HCT116 (cell line): ENCODE data around the gene ITPR1. TPM values are rescaled to one million over a fixed set of nuclear protein-coding genes. Genes with fewer than 3 reads are reported as not detected.

Experiments
- ATAC-seq: fragments of 200-7000 bp; cut with Tn5 transposase; 2 replicates; pipeline ENCODE4 v1.9.1; 2020; ENCODE audit warnings: mild to moderate bottlenecking, moderate library complexity
- BruUV-seq: library from RNA; stranded (reverse); fragments of 400-500 nt; replicated peaks from 2 replicates; lab custom pipeline; 2021; lab: Mats Ljungman, UMichigan
- CTCF ChIA-PET: fragments of 300-600 bp; sonication (Branson Sonifier 250); formaldehyde crosslinking; loops from one replicate; lab custom pipeline; 2021; ENCODE audit warnings: antibody characterized with exemption; lab: Charles Lee
- POLR2A ChIA-PET: fragments of 300-600, 350-600 bp; sonication (Branson Sonifier 250); formaldehyde crosslinking; loops from one replicate; lab custom pipeline; 2021; ENCODE audit warnings: antibody characterized with exemption; lab: Charles Lee
- RAD21 ChIA-PET, 2 experiments: fragments of 300-600 bp; sonication (Branson Sonifier 250); formaldehyde crosslinking; loops; one replicate each; lab custom pipeline; 2023; ENCODE audit warnings: low total read pairs in 2 of 2; ENCODE audit not compliant: uncharacterized antibody in 2 of 2, unreplicated experiment in 2 of 2, low non-redundant PET in 1 of 2; lab: Charles Lee
- DNase-seq: peaks from one replicate; pipeline ENCODE4 v3.0.0-alpha.2; 2010; ENCODE audit warnings: low read depth, low spot score
- H2AFZ ChIP-seq: fragments of 200-600 bp; shearing (Covaris generic), sonication (generic); 2 replicates; pipeline ENCODE4 v1.6.1; 2017; ENCODE audit warnings: low read depth, mixed run types, mixed read lengths, antibody characterized with exemption, low read length; ENCODE audit not compliant: poor library complexity, severe bottlenecking
- H3K27ac ChIP-seq: 2 replicates; pipeline ENCODE4 v1.5.1; 2012; ENCODE audit warnings: low read depth, low read length
- H3K27me3 ChIP-seq: fragments of 200-600 bp; sonication (generic); 2 replicates; pipeline ENCODE4 v1.6.1; 2016; ENCODE audit warnings: mixed run types, low read length, mixed read lengths; ENCODE audit not compliant: insufficient read depth
- H3K36me3 ChIP-seq, 2 experiments: fragments of 200-500 bp in 1 of 2; fragments of 200-600 bp in 1 of 2; sonication (Bioruptor generic) in 1 of 2; sonication (generic) in 1 of 2; 2 replicates each; pipeline versions ENCODE4 v1.5.1 to v1.6.1; 2014 to 2016; ENCODE audit warnings: low read length in 2 of 2, inconsistent platforms in 1 of 2, mixed read lengths in 1 of 2, mixed run types in 1 of 2; ENCODE audit not compliant: insufficient read depth in 2 of 2, control insufficient read depth in 1 of 2
- H3K4me1 ChIP-seq, 2 experiments: fragments of 200-600 bp in 1 of 2; sonication (generic) in 1 of 2; 2 replicates each; pipeline versions ENCODE4 v1.5.1 to v1.6.1; 2012 to 2017; ENCODE audit warnings: low read length in 2 of 2, inconsistent platforms in 1 of 2, mild to moderate bottlenecking in 1 of 2, mixed read lengths in 1 of 2, mixed run types in 1 of 2, moderate library complexity in 1 of 2; ENCODE audit not compliant: insufficient read depth in 2 of 2, control insufficient read depth in 1 of 2
- H3K4me2 ChIP-seq: fragments of 200-600 bp; sonication (generic); 2 replicates; pipeline ENCODE4 v1.6.1; 2017; ENCODE audit warnings: mixed run types, low read length, mixed read lengths
- H3K4me3 ChIP-seq, 2 experiments: fragments of 200-600 bp in 1 of 2; sonication (generic) in 1 of 2; replicated peaks in 1 of 2; 2 replicates each; pipeline ENCODE4 v1.5.1; 2011 to 2016; ENCODE audit warnings: low read length in 2 of 2, control low read depth in 1 of 2, low read depth in 1 of 2, mild to moderate bottlenecking in 1 of 2, mixed read lengths in 1 of 2, mixed run types in 1 of 2
- H3K79me2 ChIP-seq: fragments of 200-600 bp; sonication (generic); 2 replicates; pipeline ENCODE4 v1.6.1; 2017; ENCODE audit warnings: mild to moderate bottlenecking, mixed run types, low read length, moderate library complexity, mixed read lengths; ENCODE audit not compliant: insufficient read depth
- H3K9ac ChIP-seq: fragments of 200-600 bp; sonication (generic); 2 replicates; pipeline ENCODE4 v1.6.1; 2016; ENCODE audit warnings: low read length, mixed read lengths
- H3K9me2 ChIP-seq: fragments of 200-600 bp; sonication (generic), shearing (Covaris generic); 2 replicates; pipeline ENCODE4 v1.6.1; 2017; ENCODE audit warnings: mixed run types, mild to moderate bottlenecking, moderate library complexity; ENCODE audit not compliant: insufficient read depth
- H3K9me3 ChIP-seq, 2 experiments: fragments of 200-500 bp in 1 of 2; fragments of 200-600 bp in 1 of 2; sonication (Bioruptor generic) in 1 of 2; sonication (generic) in 1 of 2; 2 replicates each; pipeline ENCODE4 v1.6.1; 2014 to 2017; ENCODE audit warnings: low read length in 2 of 2, mixed read lengths in 2 of 2, inconsistent platforms in 1 of 2, low read depth in 1 of 2, mild to moderate bottlenecking in 1 of 2, mixed run types in 1 of 2, moderate library complexity in 1 of 2; ENCODE audit not compliant: control insufficient read depth in 1 of 2, insufficient read depth in 1 of 2
- H4K20me1 ChIP-seq: fragments of 200-600 bp; sonication (generic), shearing (Covaris generic); 2 replicates; pipeline ENCODE4 v1.6.1; 2017; ENCODE audit warnings: mixed run types, mild to moderate bottlenecking, moderate library complexity; ENCODE audit not compliant: insufficient read depth
- CEBPB ChIP-seq: IDR thresholded peaks from 2 replicates; pipeline ENCODE4 v1.6.1; 2012; ENCODE audit warnings: low read depth
- EZH2 ChIP-seq: fragments of 200-600 bp; sonication (generic); IDR thresholded peaks from 2 replicates; pipeline ENCODE4 v1.6.1; 2017; ENCODE audit warnings: antibody characterized with exemption, mixed run types
- JUND ChIP-seq: IDR thresholded peaks from 2 replicates; pipeline ENCODE4 v1.6.1; 2012
- SRF ChIP-seq: IDR thresholded peaks from 2 replicates; pipeline ENCODE4 v1.6.1; 2012; ENCODE audit warnings: low read depth
- intact Hi-C: fragments of 100-400 bp; cut with micrococcal nuclease; formaldehyde crosslinking; loops from 2 replicates; pipeline ENCODE4 v1.10.0; 2022
- total RNA-seq: library from RNA; stranded (reverse); gene quantifications from one replicate; pipeline ENCODE4 v1.2.1, GENCODE V29; 2021; ENCODE audit not compliant: unreplicated experiment
- TF ChIP-seq, protein P1 (sequence below), 3 experiments: fragments of 200-600 bp in 1 of 3; sonication (generic) in 1 of 3; IDR thresholded peaks in 2 of 3; conservative IDR thresholded peaks in 1 of 3; 2 replicates each; pipeline ENCODE4 v1.5.1; 2012 to 2017; ENCODE audit warnings: low read depth in 2 of 3, low read length in 2 of 3, antibody characterized with exemption in 1 of 3, borderline replicate concordance in 1 of 3, control low read depth in 1 of 3, mild to moderate bottlenecking in 1 of 3, mixed read lengths in 1 of 3, mixed run types in 1 of 3, moderate library complexity in 1 of 3; ENCODE audit not compliant: insufficient read depth in 1 of 3

ITPR1 gene
- total RNA-seq, 1 experiment from 2014 or later, result 9.2 TPM

DNA sequence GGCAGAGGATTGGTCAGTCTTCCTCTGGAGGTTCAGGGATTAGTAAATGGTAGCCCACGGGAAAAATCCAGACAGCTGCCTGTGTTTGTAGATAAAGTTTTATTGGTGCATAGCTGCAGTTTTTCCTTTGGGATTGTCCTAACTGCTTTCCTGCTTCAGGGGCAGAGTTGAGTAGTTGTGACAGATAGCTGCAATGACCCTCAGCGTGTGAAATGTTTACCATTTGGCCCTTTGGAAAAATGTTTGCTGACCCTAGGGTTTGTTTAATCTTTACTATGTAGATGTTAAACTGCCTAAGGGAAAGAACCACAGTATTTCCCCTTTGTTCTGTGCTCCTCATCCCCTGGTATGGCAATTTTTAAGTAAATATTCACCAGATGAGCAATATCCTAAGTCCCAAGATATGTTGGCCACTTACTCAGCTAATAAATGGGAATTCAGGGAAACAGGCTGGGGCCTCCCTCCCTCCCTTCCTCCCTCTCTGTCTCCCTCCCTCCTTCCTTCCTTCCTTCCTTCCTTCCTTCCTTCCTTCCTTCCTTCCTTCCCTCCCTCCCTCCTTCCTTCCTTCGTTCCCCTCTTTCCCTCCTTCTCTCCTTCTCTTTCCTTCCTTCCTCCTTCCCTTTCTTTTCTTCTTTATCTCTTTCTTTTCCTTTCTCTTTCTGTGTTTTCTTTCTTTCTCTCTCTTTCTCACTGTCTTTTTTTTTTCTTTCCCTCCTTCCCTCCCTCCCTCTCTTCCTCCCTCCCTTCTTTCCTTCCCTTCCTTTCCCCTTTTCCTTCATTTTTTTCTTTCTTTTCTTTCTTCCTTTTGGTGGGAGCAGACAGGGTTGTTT lies 251.5 kb downstream of the ITPR1 start (continued):
- TF ChIP-seq JUND, result no peak
- TF ChIP-seq CEBPB, result no peak
- TF ChIP-seq, protein P1, sequence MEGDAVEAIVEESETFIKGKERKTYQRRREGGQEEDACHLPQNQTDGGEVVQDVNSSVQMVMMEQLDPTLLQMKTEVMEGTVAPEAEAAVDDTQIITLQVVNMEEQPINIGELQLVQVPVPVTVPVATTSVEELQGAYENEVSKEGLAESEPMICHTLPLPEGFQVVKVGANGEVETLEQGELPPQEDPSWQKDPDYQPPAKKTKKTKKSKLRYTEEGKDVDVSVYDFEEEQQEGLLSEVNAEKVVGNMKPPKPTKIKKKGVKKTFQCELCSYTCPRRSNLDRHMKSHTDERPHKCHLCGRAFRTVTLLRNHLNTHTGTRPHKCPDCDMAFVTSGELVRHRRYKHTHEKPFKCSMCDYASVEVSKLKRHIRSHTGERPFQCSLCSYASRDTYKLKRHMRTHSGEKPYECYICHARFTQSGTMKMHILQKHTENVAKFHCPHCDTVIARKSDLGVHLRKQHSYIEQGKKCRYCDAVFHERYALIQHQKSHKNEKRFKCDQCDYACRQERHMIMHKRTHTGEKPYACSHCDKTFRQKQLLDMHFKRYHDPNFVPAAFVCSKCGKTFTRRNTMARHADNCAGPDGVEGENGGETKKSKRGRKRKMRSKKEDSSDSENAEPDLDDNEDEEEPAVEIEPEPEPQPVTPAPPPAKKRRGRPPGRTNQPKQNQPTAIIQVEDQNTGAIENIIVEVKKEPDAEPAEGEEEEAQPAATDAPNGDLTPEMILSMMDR (IDR thresholded peaks at IDR 0.05 in 2 of 3, conservative IDR thresholded peaks at IDR 0.05 in 1 of 3; ENCODE audit: borderline replicate concordance in 1 of 3, insufficient read depth in 1 of 3, low read depth in 2 of 3, low read length in 2 of 3), result no peak
- no peak for TF ChIP-seq EZH2
- no peak for TF ChIP-seq SRF

DNA sequence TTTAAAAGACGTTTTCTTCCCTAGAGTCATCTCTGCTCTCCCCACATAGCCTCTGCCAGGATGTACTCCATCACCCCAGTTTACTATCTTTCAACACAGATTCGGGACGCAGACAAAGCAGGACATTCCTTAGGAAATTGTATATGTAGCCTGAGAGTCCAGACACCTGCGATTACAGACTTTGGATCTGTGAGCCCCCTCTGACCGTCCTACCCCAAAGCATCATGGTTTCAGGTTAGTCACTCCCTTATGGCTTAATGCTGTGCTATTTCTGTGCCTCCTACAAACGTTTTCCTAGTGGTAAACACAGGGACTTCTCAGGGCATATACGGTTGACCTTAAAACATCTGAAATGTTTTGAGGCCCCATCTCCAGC lies 252.1 kb downstream of the ITPR1 start:
- ChIA-PET POLR2A (no interaction called here), CTCF (no interaction called here), RAD21 (no interaction called here)
- Histone ChIP-seq H3K4me3 (no peak overlapping the region), H3K9ac (no peak overlapping the region), H3K79me2 (no peaks in the 10 kb centered on the region), H3K36me3 (no peaks in the 10 kb centered on the region), H3K9me3 (no peaks in the 10 kb centered on the region), H3K9me2 (no peaks in the 10 kb centered on the region), H4K20me1 (no peaks in the 10 kb centered on the region), H3K4me2 (no peak overlapping the region), H3K27me3 (peaks cover 4% of the 10 kb centered on the region), H3K4me1 (peaks cover 17% of the 10 kb centered on the region in 2 experiments)
- ATAC-seq, result no peak
- BruUV-seq, result no TSS peak
- no peak for DNase-seq
- TF ChIP-seq JUND (no peak), CEBPB (no peak)
- TF ChIP-seq, all 23 proteins: peak for 0
- Histone ChIP-seq H2AFZ (no peak overlapping the region), H3K27ac (no peak overlapping the region)
- intact Hi-C loops, result no loop called here
